NT2/D1 (cell line): Measurements from ENCODE around the gene VPS33B.
A peak's percentile ranks its signal among the peaks of the same experiment; 100 is the strongest.

Experiments used
- DNase-seq: peaks from one replicate; pipeline ENCODE4 v3.0.0-alpha.2; 2011; ENCODE audit warnings: low read depth, low spot score
- H3K27me3 ChIP-seq: 2 replicates; pipeline ENCODE4 v1.6.0; 2011; ENCODE audit warnings: mild to moderate bottlenecking; ENCODE audit not compliant: insufficient read length, insufficient read depth
- H3K36me3 ChIP-seq: 2 replicates; pipeline ENCODE4 v1.6.1; 2011; ENCODE audit warnings: mild to moderate bottlenecking, low read length, mixed read lengths; ENCODE audit not compliant: insufficient read depth, insufficient read length
- H3K4me1 ChIP-seq: 2 replicates; pipeline ENCODE4 v1.5.1; 2011; ENCODE audit not compliant: insufficient read depth, insufficient read length
- H3K4me3 ChIP-seq: 2 replicates; pipeline ENCODE4 v1.5.1; 2011; ENCODE audit warnings: low read depth; ENCODE audit not compliant: insufficient read length
- H3K9ac ChIP-seq: 2 replicates; pipeline ENCODE4 v1.6.0; 2011; ENCODE audit warnings: low read depth; ENCODE audit not compliant: insufficient read length
- H3K9me3 ChIP-seq: 2 replicates; pipeline ENCODE4 v1.5.1; 2011; ENCODE audit warnings: mild to moderate bottlenecking, low read length; ENCODE audit not compliant: insufficient read depth
- SUZ12 ChIP-seq: IDR thresholded peaks from 2 replicates; pipeline ENCODE4 v1.6.1; 2011; ENCODE audit not compliant: insufficient read length, insufficient read depth; ENCODE audit errors: extremely low read depth
- YY1 ChIP-seq: IDR thresholded peaks from 2 replicates; pipeline ENCODE4 v1.6.1; 2011; ENCODE audit not compliant: insufficient read length, insufficient read depth
- ZNF274 ChIP-seq: IDR thresholded peaks from 2 replicates; pipeline ENCODE4 v1.6.1; 2011; ENCODE audit warnings: mild to moderate bottlenecking, low read depth, low read length

VPS33B gene

GRCh38 chr15:90954712-90955623 lies 67.4 kb downstream of the VPS33B start, which contains the start of gene RCCD1:
RCCD1 (plus strand) TSS chr15:90954884; CDS start chr15:90956735, 1,851 bp downstream.
- DNase-seq = peak; percentile 91
- H3K9ac ChIP-seq = peak within 1 kb of the TSS; percentile 89
- H3K27me3 ChIP-seq = peaks cover 7% of the 10 kb centered on the region
- H3K9me3 ChIP-seq = no peaks in the 10 kb centered on the region
- TF ChIP-seq SUZ12 (no peak), ZNF274 (no peak), YY1 (no peak)
- peaks cover 53% of the 10 kb centered on the region for H3K36me3 ChIP-seq
- peak within 1 kb of the TSS; percentile 75 for H3K4me3 ChIP-seq
- peaks cover 8% of the 10 kb centered on the region for H3K4me1 ChIP-seq

- H3K4me1 ChIP-seq = peaks cover 8% of the 10 kb centered on the region
- H3K36me3 ChIP-seq = peaks cover 57% of the 10 kb centered on the region
- H3K27me3 ChIP-seq = peaks cover 7% of the 10 kb centered on the region
- no peaks in the 10 kb centered on the region for H3K9me3 ChIP-seq
- H3K4me3 ChIP-seq = no peak overlapping the region
- H3K9ac ChIP-seq = no peak overlapping the region
- TF ChIP-seq ZNF274 (no peak), YY1 (no peak), SUZ12 (no peak)
- no peak for DNase-seq
These were observed 68.3 kb downstream of the VPS33B start for GRCh38 chr15:90953947-90954711.

DNA sequence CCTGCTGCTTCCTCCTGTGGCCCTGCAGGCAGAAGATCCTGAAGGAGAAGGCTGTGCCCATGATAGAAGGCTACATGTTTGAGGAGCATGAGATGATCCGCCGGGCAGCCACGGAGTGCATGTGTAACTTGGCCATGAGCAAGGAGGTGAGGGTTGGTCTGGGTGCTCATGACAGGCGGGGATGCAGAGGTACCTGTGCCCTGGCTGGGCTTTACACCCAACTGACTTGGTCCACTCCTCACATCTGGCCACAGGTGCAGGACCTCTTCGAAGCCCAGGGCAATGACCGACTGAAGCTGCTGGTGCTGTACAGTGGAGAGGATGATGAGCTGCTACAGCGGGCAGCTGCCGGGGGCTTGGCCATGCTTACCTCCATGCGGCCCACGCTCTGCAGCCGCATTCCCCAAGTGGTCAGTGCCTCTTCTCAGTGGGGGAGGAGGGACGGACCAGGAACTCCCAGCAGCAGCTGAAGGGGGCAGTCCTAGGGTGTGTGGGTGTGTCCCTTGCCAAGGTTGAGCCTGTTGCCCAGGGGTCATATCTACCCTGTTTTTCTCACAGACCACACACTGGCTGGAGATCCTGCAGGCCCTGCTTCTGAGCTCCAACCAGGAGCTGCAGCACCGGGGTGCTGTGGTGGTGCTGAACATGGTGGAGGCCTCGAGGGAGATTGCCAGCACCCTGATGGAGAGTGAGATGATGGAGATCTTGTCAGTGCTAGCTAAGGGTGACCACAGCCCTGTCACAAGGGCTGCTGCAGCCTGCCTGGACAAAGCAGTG lies 69.3 kb downstream of the VPS33B start:
- Histone ChIP-seq H3K27me3 (peaks cover 7% of the 10 kb centered on the region), H3K4me3 (no peak overlapping the region), H3K9ac (peak overlapping the region; percentile 17), H3K36me3 (peaks cover 65% of the 10 kb centered on the region), H3K4me1 (peaks cover 9% of the 10 kb centered on the region), H3K9me3 (no peaks in the 10 kb centered on the region)
- no peak for DNase-seq
- TF ChIP-seq ZNF274 = no peak
- no peak for TF ChIP-seq SUZ12
- TF ChIP-seq YY1 = no peak

GRCh38 chr15:90950676-90951075 lies 71.7 kb downstream of the VPS33B start:
- H3K9me3 ChIP-seq = no peaks in the 10 kb centered on the region
- H3K36me3 ChIP-seq = peaks cover 80% of the 10 kb centered on the region
- peaks cover 2% of the 10 kb centered on the region for H3K4me1 ChIP-seq
- H3K27me3 ChIP-seq = no peaks in the 10 kb centered on the region
- H3K9ac ChIP-seq = no peak overlapping the region
- TF ChIP-seq ZNF274 (no peak), SUZ12 (no peak), YY1 (no peak)
- DNase-seq = no peak
- no peak overlapping the region for H3K4me3 ChIP-seq

GRCh38 chr15:90949979-90950675 lies 72.3 kb downstream of the VPS33B start:
- Histone ChIP-seq H3K27me3 (no peaks in the 10 kb centered on the region), H3K4me3 (no peak overlapping the region), H3K36me3 (peaks cover 85% of the 10 kb centered on the region), H3K9ac (no peak overlapping the region), H3K4me1 (peaks cover 2% of the 10 kb centered on the region), H3K9me3 (no peaks in the 10 kb centered on the region)
- no peak for TF ChIP-seq YY1
- no peak for TF ChIP-seq SUZ12
- no peak for TF ChIP-seq ZNF274
- no peak for DNase-seq
